GM19395 (cell line): ENCODE measurements around the gene VCX3A.
"Not testable (repeated sequence)": the region's sequence is repeated elsewhere in the genome, so short reads cannot be mapped to it uniquely, and the experiment has no call there.

ENCODE experiments used
- ATAC-seq: cut with Tn5 transposase; IDR thresholded peaks from one replicate; pipeline ENCODE4 v1.9.1; 2021; ENCODE audit warnings: mild to moderate bottlenecking, moderate library complexity; ENCODE audit not compliant: unreplicated experiment

Gene VCX3A

GRCh38 chrX:6535018-6535417 lies at the start of gene VCX3A:
Gene VCX3A (minus strand): TSS chrX:6535118. CDS start chrX:6534497, 621 bp downstream.
- ATAC-seq = not testable (repeated sequence)

- ATAC-seq = no peak
These were observed 39.8 kb upstream of the VCX3A start for GRCh38 chrX:6574762-6575161.

GRCh38 chrX:6568031-6568430 lies 33.1 kb upstream of the VCX3A start:
- no peak for ATAC-seq

GRCh38 chrX:6558979-6559378 lies 24.1 kb upstream of the VCX3A start:
- no peak for ATAC-seq

- ATAC-seq = no peak
These were observed 22.8 kb upstream of the VCX3A start for GRCh38 chrX:6557690-6558089.

GRCh38 chrX:6550999-6551398 lies 16.1 kb upstream of the VCX3A start:
- ATAC-seq = no peak

GRCh38 chrX:6545712-6546111 lies 10.8 kb upstream of the VCX3A start:
- ATAC-seq = no peak

- ATAC-seq = no peak
These were observed 8.3 kb downstream of the VCX3A start for GRCh38 chrX:6526564-6527136.

- no peak for ATAC-seq
These were observed 17.5 kb downstream of the VCX3A start for GRCh38 chrX:6517376-6517775.

GRCh38 chrX:6506444-6506843 lies 28.5 kb downstream of the VCX3A start:
- no peak for ATAC-seq

- no peak for ATAC-seq
These were observed 29.0 kb downstream of the VCX3A start for GRCh38 chrX:6505960-6506359.

GRCh38 chrX:6500719-6501118 lies 34.2 kb downstream of the VCX3A start:
- ATAC-seq = no peak

GRCh38 chrX:6498324-6498723 lies 36.6 kb downstream of the VCX3A start:
- ATAC-seq = no peak
